Caco-2 (cell line): ENCODE results near the gene TENM4. TPM values are rescaled to one million over a fixed set of nuclear protein-coding genes. Genes with fewer than 3 reads are reported as not detected.

Experiments
- BruUV-seq: library from RNA; stranded (reverse); fragments of 400-500 nt; replicated peaks from 2 replicates; lab custom pipeline; 2021; lab: Mats Ljungman, UMichigan
- CTCF ChIA-PET: fragments of 300-600 bp; sonication (Branson Sonifier 250); formaldehyde crosslinking; loops from one replicate; lab custom pipeline; 2022; ENCODE audit warnings: antibody characterized with exemption; lab: Charles Lee
- POLR2A ChIA-PET: fragments of 300-600 bp; sonication (Branson Sonifier 250); formaldehyde crosslinking; loops from one replicate; lab custom pipeline; 2022; ENCODE audit warnings: antibody characterized with exemption; lab: Charles Lee
- DNase-seq, 2 experiments: peaks; one replicate each; pipeline versions ENCODE4 v3.0.0 to v3.0.0-alpha.2; 2020 to 2022
- H3K27me3 ChIP-seq: replicated peaks from 2 replicates; pipeline ENCODE4 v1.6.0; 2011; ENCODE audit warnings: low read length; ENCODE audit not compliant: control insufficient read depth, insufficient read depth
- H3K36me3 ChIP-seq: 2 replicates; pipeline ENCODE4 v1.5.1; 2011; ENCODE audit warnings: low read length; ENCODE audit not compliant: control insufficient read depth, insufficient read depth
- H3K4me1 ChIP-seq: fragments of 250-450 bp; sonication (Bioruptor Pico); 2 replicates; pipeline ENCODE4 v1.5.1; 2020; ENCODE audit warnings: mild to moderate bottlenecking
- H3K4me3 ChIP-seq: 2 replicates; pipeline ENCODE4 v1.5.1; 2011; ENCODE audit warnings: low read depth, mild to moderate bottlenecking, control low read depth, low read length
- H3K9me3 ChIP-seq: fragments of 250-450 bp; sonication (Bioruptor Pico); 2 replicates; pipeline ENCODE4 v1.5.1; 2020; ENCODE audit warnings: mild to moderate bottlenecking, moderate library complexity
- H3K27ac Mint-ChIP-seq: one replicate; pipeline ENCODE4 v1.8.0; 2022; ENCODE audit warnings: mixed read lengths; ENCODE audit not compliant: unreplicated experiment
- H3K27me3 Mint-ChIP-seq: one replicate; pipeline ENCODE4 v1.8.0; 2022; ENCODE audit warnings: mixed read lengths; ENCODE audit not compliant: insufficient read depth, unreplicated experiment
- H3K36me3 Mint-ChIP-seq: one replicate; pipeline ENCODE4 v1.8.0; 2022; ENCODE audit warnings: mild to moderate bottlenecking, mixed read lengths; ENCODE audit not compliant: insufficient read depth, unreplicated experiment
- H3K4me1 Mint-ChIP-seq: one replicate; pipeline ENCODE4 v1.8.0; 2022; ENCODE audit warnings: low read depth, mixed read lengths; ENCODE audit not compliant: unreplicated experiment
- H3K4me3 Mint-ChIP-seq: one replicate; pipeline ENCODE4 v1.8.0; 2022; ENCODE audit warnings: mild to moderate bottlenecking, moderate library complexity, mixed read lengths; ENCODE audit not compliant: unreplicated experiment
- H3K9me3 Mint-ChIP-seq: one replicate; pipeline ENCODE4 v1.8.0; 2022; ENCODE audit warnings: mixed read lengths; ENCODE audit not compliant: unreplicated experiment
- CTCF ChIP-seq, 2 experiments: fragments of 200-600 bp in 1 of 2; IDR thresholded peaks; 1 replicate in 1 of 2; 2 replicates in 1 of 2; pipeline versions ENCODE4 v1.5.1 to v1.8.0; 2011 to 2022; ENCODE audit warnings: antibody characterized with exemption in 1 of 2, control low read depth in 1 of 2, inconsistent platforms in 1 of 2, low read depth in 1 of 2, low read length in 1 of 2, mild to moderate bottlenecking in 1 of 2, moderate library complexity in 1 of 2; ENCODE audit not compliant: insufficient read depth in 1 of 2, severe bottlenecking in 1 of 2, unreplicated experiment in 1 of 2
- intact Hi-C: fragments of 100-400 bp; cut with micrococcal nuclease; formaldehyde crosslinking; loops from one replicate; pipeline ENCODE4 v1.10.0; 2022; ENCODE audit not compliant: unreplicated experiment
- total RNA-seq: library from RNA; stranded (reverse); gene quantifications from 2 replicates; pipeline ENCODE4 v1.2.3, GENCODE V29; 2022

TENM4 gene
- total RNA-seq, 1 experiment from 2014 or later, result 1.1 TPM

- Histone ChIP-seq H3K36me3 (no peaks in the 10 kb centered on the region), H3K4me3 (no peak overlapping the region), H3K9me3 (no peaks in the 10 kb centered on the region), H3K4me1 (no peaks in the 10 kb centered on the region), H3K27me3 (no peaks in the 10 kb centered on the region)
- POLR2A ChIA-PET, result no interaction called here
- Mint-ChIP-seq H3K4me1 (no peaks in the 10 kb centered on the region), H3K9me3 (no peaks in the 10 kb centered on the region), H3K27me3 (peaks cover 31% of the 10 kb centered on the region), H3K36me3 (no peaks in the 10 kb centered on the region), H3K27ac (no peak overlapping the region), H3K4me3 (no peak overlapping the region)
- CTCF ChIA-PET, result no interaction called here
- no TSS peak for BruUV-seq
- no peak for DNase-seq
- no peak for TF ChIP-seq CTCF (IDR thresholded peaks at IDR 0.05; ENCODE audit: insufficient read depth in 1 of 2, low read depth in 1 of 2, low read length in 1 of 2, severe bottlenecking in 1 of 2, unreplicated experiment in 1 of 2)
- intact Hi-C loops, result no loop called here
Observed at GRCh38 chr11:79348976-79349682, 91.7 kb downstream of the TENM4 start.

- Mint-ChIP-seq H3K27ac (no peak overlapping the region), H3K4me3 (no peak overlapping the region), H3K36me3 (no peaks in the 10 kb centered on the region), H3K27me3 (peaks cover 33% of the 10 kb centered on the region), H3K9me3 (no peaks in the 10 kb centered on the region), H3K4me1 (no peaks in the 10 kb centered on the region)
- POLR2A ChIA-PET, result no interaction called here
- H3K9me3 ChIP-seq, result no peaks in the 10 kb centered on the region
- DNase-seq, result no peak
- no peak for TF ChIP-seq CTCF (IDR thresholded peaks at IDR 0.05; ENCODE audit: insufficient read depth in 1 of 2, low read depth in 1 of 2, low read length in 1 of 2, severe bottlenecking in 1 of 2, unreplicated experiment in 1 of 2)
- no TSS peak for BruUV-seq
- intact Hi-C loops, result no loop called here
- 0 out of 2 replicates have a peak, but pooled peaks cover 1% of the 10 kb centered on the region for H3K27me3 ChIP-seq
- H3K4me3 ChIP-seq, result no peak overlapping the region
- CTCF ChIA-PET, result interaction anchor here (0.6 kb wide), 1 partner anchor 708 kb away, joined by 4 read pairs; no protein-coding TSS in a partner anchor
- H3K36me3 ChIP-seq, result no peaks in the 10 kb centered on the region
- H3K4me1 ChIP-seq, result no peaks in the 10 kb centered on the region
Observed at GRCh38 chr11:79346021-79346420, 94.8 kb downstream of the TENM4 start.

GRCh38 chr11:79344753-79345294 is 96.0 kb downstream of the TENM4 start:
- H3K27me3 Mint-ChIP-seq, result peaks cover 24% of the 10 kb centered on the region
- ChIA-PET POLR2A (no interaction called here), CTCF (interaction anchor here (0.5 kb wide), 1 partner anchor 147 kb away, joined by 3 read pairs; no protein-coding TSS in a partner anchor)
- H3K4me3 ChIP-seq, result no peak overlapping the region
- H3K9me3 ChIP-seq, result no peaks in the 10 kb centered on the region
- intact Hi-C loops, result no loop called here
- H3K27ac Mint-ChIP-seq, result no peak overlapping the region
- H3K9me3 Mint-ChIP-seq, result no peaks in the 10 kb centered on the region
- no peaks in the 10 kb centered on the region for H3K36me3 ChIP-seq
- H3K4me1 Mint-ChIP-seq, result no peaks in the 10 kb centered on the region
- no TSS peak for BruUV-seq
- no peaks in the 10 kb centered on the region for H3K4me1 ChIP-seq
- H3K27me3 ChIP-seq, result peaks cover 1% of the 10 kb centered on the region; the same call in 1 of the 2 replicates
- no peak for DNase-seq
- no peaks in the 10 kb centered on the region for H3K36me3 Mint-ChIP-seq
- H3K4me3 Mint-ChIP-seq, result no peak overlapping the region
- TF ChIP-seq CTCF (IDR thresholded peaks at IDR 0.05; ENCODE audit: insufficient read depth in 1 of 2, low read depth in 1 of 2, low read length in 1 of 2, severe bottlenecking in 1 of 2, unreplicated experiment in 1 of 2), result no peak
